DMS114 treated with DMSO at 0.1 percent for 48 hours (cell line): Measurements from ENCODE around the gene RBM47.

Source experiments
- DNase-seq: peaks from one replicate; lab custom pipeline; 2025; ENCODE audit not compliant: unreplicated experiment; lab: John Stamatoyannopoulos, UW

The RBM47 gene

GRCh38 chr4:40626183-40626990 is 3.3 kb downstream of the RBM47 start:
- DNase-seq, result no peak

GRCh38 chr4:40623707-40624106 is 6.0 kb downstream of the RBM47 start:
- no peak for DNase-seq

- DNase-seq, result no peak
Measured at GRCh38 chr4:40622913-40623312, 6.8 kb downstream of the RBM47 start.

- DNase-seq, result no peak
Measured at GRCh38 chr4:40621592-40622512, 7.8 kb downstream of the RBM47 start.

- DNase-seq, result no peak
Measured at GRCh38 chr4:40621229-40621591, 8.5 kb downstream of the RBM47 start.

- no peak for DNase-seq
Measured at GRCh38 chr4:40619600-40619999, 10.1 kb downstream of the RBM47 start.

GRCh38 chr4:40617872-40618271 is 11.8 kb downstream of the RBM47 start:
- DNase-seq, result no peak

- DNase-seq, result no peak
Measured at GRCh38 chr4:40614031-40614430, 15.6 kb downstream of the RBM47 start.

GRCh38 chr4:40613456-40613855 is 16.2 kb downstream of the RBM47 start:
- no peak for DNase-seq

GRCh38 chr4:40612831-40613230 is 16.8 kb downstream of the RBM47 start:
- no peak for DNase-seq

- no peak for DNase-seq
Measured at GRCh38 chr4:40612283-40612682, 17.4 kb downstream of the RBM47 start.

- no peak for DNase-seq
Measured at GRCh38 chr4:40608628-40609027, 21.0 kb downstream of the RBM47 start.

GRCh38 chr4:40607221-40607620 is 22.4 kb downstream of the RBM47 start:
- no peak for DNase-seq

GRCh38 chr4:40606239-40606767 is 23.4 kb downstream of the RBM47 start:
- DNase-seq, result no peak

GRCh38 chr4:40603281-40603680 is 26.4 kb downstream of the RBM47 start:
- DNase-seq, result no peak

- DNase-seq, result no peak
Measured at GRCh38 chr4:40601641-40602040, 28.0 kb downstream of the RBM47 start.

- no peak for DNase-seq
Measured at GRCh38 chr4:40600850-40601249, 28.8 kb downstream of the RBM47 start.

- DNase-seq, result no peak
Measured at GRCh38 chr4:40599431-40599830, 30.2 kb downstream of the RBM47 start.

GRCh38 chr4:40596522-40596921 is 33.1 kb downstream of the RBM47 start:
- no peak for DNase-seq

- no peak for DNase-seq
Measured at GRCh38 chr4:40595981-40596380, 33.7 kb downstream of the RBM47 start.

- DNase-seq, result no peak
Measured at GRCh38 chr4:40594261-40595178, 35.1 kb downstream of the RBM47 start.
